ENCODE measurements around the gene SBK3. TPM values are rescaled to one million over a fixed set of nuclear protein-coding genes. Genes with fewer than 3 reads are reported as not detected.

SBK3 gene
- total RNA-seq, 1 donor from 2014 or later: 0.20 TPM

Other genes starting within 250 kb of the SBK3 start
- gene TMEM150B, start 220.2 kb downstream of the SBK3 start, total RNA-seq: 10.1 TPM
- gene KMT5C, start 205.7 kb downstream of the SBK3 start, total RNA-seq: 24.9 TPM
- not detected for gene COX6B2, start 190.8 kb downstream of the SBK3 start, total RNA-seq
- not detected for gene GARIN5B, start 182.3 kb downstream of the SBK3 start, total RNA-seq
- gene IL11, start 175.1 kb downstream of the SBK3 start, total RNA-seq: 0.69 TPM
- gene TMEM190, start 168.7 kb downstream of the SBK3 start, total RNA-seq: not detected
- gene TMEM238, start 161.3 kb downstream of the SBK3 start, total RNA-seq: 39.9 TPM
- gene RPL28, start 159.6 kb downstream of the SBK3 start, total RNA-seq: 1,612 TPM
- gene UBE2S, start 137.8 kb downstream of the SBK3 start, total RNA-seq: 26.4 TPM
- gene SHISA7, start 102.2 kb downstream of the SBK3 start, total RNA-seq: not detected
- gene ISOC2, start 83.9 kb downstream of the SBK3 start, total RNA-seq: 53.5 TPM
- gene C19orf85, start 80.8 kb downstream of the SBK3 start, total RNA-seq: not detected
- gene ZNF628, start 68.9 kb downstream of the SBK3 start, total RNA-seq: 10.7 TPM
- 23.1 TPM for gene NAT14, start 60.4 kb downstream of the SBK3 start, total RNA-seq
- 49.7 TPM for gene SSC5D, start 57.1 kb downstream of the SBK3 start, total RNA-seq
- gene SBK2, start 8.4 kb downstream of the SBK3 start, total RNA-seq: not detected
- gene ZNF579, start 35.3 kb upstream of the SBK3 start, total RNA-seq: 35.0 TPM
- gene FIZ1, start 54.0 kb upstream of the SBK3 start, total RNA-seq: 22.7 TPM
- 37.8 TPM for gene ZNF524, start 54.7 kb upstream of the SBK3 start, total RNA-seq
- gene ZNF865, start 60.1 kb upstream of the SBK3 start, total RNA-seq: 21.6 TPM
- gene ZNF784, start 79.0 kb upstream of the SBK3 start, total RNA-seq: 13.0 TPM
- gene ZNF580, start 95.5 kb upstream of the SBK3 start, total RNA-seq: 47.3 TPM
- 22.2 TPM for gene ZNF581, start 98.1 kb upstream of the SBK3 start, total RNA-seq
- gene CCDC106, start 102.7 kb upstream of the SBK3 start, total RNA-seq: 18.4 TPM
- 202 TPM for gene U2AF2, start 109.5 kb upstream of the SBK3 start, total RNA-seq
- 172 TPM for gene EPN1, start 129.7 kb upstream of the SBK3 start, total RNA-seq
- gene NLRP9, start 192.9 kb upstream of the SBK3 start, total RNA-seq: not detected
- gene RFPL4A, start 213.6 kb upstream of the SBK3 start, total RNA-seq: 1.1 TPM
- not detected for gene RFPL4AL1, start 223.6 kb upstream of the SBK3 start, total RNA-seq